ENCODE measurements around the gene PSD. TPM values are rescaled to one million over a fixed set of nuclear protein-coding genes. Genes with fewer than 3 reads are reported as not detected.

The PSD gene
- under 0.01 and 0.51 TPM in 2 replicates for total RNA-seq

DNA sequence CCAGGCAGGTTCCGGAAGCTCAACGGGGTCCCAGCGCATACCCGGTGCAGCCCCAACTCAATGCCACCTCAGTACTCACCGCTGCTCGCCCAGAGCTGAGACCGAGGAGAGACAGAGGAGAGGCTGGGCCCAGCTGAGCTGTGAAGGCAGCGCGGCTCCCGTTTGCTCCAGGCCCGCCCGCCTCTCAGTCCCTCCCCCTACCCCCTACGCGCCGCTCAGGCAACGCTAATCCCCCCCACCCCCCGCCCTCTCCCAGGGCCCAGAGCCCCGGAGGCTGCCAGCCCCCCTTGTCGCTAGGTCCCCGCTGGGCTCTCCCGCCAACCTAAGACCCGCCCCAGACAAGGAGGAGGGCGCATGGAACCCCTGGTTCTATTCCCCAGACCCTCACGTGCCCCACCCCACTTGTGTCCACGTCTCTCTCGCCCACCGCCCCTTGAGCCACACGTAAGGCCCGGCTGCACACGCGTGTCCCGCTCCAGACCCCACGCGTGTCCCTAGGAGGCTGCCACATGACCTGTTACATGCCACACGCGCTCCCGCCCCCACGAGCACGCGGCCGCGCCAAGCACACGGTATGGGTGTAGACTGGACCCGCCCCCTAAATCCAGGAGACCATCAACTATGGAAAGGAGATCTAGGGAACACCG lies at the start of gene PSD:
Gene PSD, minus strand, starts transcription at position 164 of the 647 bp plus-strand sequence. CDS start 1,747 bp downstream, outside the sequence.
- TF ChIP-seq CTCF (IDR thresholded peaks at IDR 0.05; ENCODE audit: insufficient read depth, low read length, severe bottlenecking), result no peak
- H3K36me3 ChIP-seq (ENCODE audit: control insufficient read depth, insufficient read depth, low read length), result peaks cover 7% of the 10 kb centered on the region
- no peak for DNase-seq (ENCODE audit: low read depth)
- H3K27me3 ChIP-seq (ENCODE audit: control insufficient read depth, insufficient read depth, low read length), result peaks cover 4% of the 10 kb centered on the region
- peak within 1 kb of the TSS; percentile 89 for H3K4me3 ChIP-seq (ENCODE audit: low read depth, low read length)
- FAIRE-seq, result no peak

GRCh38 chr10:102467971-102468438 lies 49.4 kb upstream of the PSD start:
- Histone ChIP-seq H3K4me3 (ENCODE audit: low read depth, low read length) (no peak overlapping the region), H3K27me3 (ENCODE audit: control insufficient read depth, insufficient read depth, low read length) (no peaks in the 10 kb centered on the region), H3K36me3 (ENCODE audit: control insufficient read depth, insufficient read depth, low read length) (no peaks in the 10 kb centered on the region)
- FAIRE-seq, result no peak
- TF ChIP-seq CTCF (IDR thresholded peaks at IDR 0.05; ENCODE audit: insufficient read depth, low read length, severe bottlenecking), result no peak
- no peak for DNase-seq (ENCODE audit: low read depth)

DNA sequence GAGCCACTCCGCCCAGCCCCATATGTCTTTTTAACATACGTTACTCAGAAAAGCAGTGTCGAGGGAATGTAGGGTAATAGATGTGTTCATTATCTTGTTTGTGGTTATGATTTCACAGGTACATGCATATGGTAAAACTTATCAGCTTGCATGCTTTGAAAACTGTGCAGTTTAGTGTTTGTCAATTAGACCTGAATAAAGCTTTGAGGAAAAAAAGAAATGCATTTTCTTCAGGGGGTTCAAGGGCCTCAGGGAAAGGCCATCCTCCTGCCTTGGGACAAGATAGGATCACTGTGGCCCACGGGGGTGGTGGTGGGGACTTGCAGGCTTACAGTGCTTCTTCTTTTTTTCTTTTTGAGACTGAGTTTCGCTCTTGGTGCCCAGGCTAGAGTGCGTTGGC lies 48.7 kb upstream of the PSD start:
- Histone ChIP-seq H3K4me3 (ENCODE audit: low read depth, low read length) (no peak overlapping the region), H3K36me3 (ENCODE audit: control insufficient read depth, insufficient read depth, low read length) (no peaks in the 10 kb centered on the region), H3K27me3 (ENCODE audit: control insufficient read depth, insufficient read depth, low read length) (no peaks in the 10 kb centered on the region)
- FAIRE-seq (no peak), DNase-seq (ENCODE audit: low read depth) (no peak)
- TF ChIP-seq CTCF (IDR thresholded peaks at IDR 0.05; ENCODE audit: insufficient read depth, low read length, severe bottlenecking), result no peak

- Histone ChIP-seq H3K27me3 (ENCODE audit: control insufficient read depth, insufficient read depth, low read length) (no peaks in the 10 kb centered on the region), H3K36me3 (ENCODE audit: control insufficient read depth, insufficient read depth, low read length) (no peaks in the 10 kb centered on the region), H3K4me3 (ENCODE audit: low read depth, low read length) (no peak overlapping the region)
- DNase-seq (ENCODE audit: low read depth) (no peak), FAIRE-seq (no peak)
- no peak for TF ChIP-seq CTCF (IDR thresholded peaks at IDR 0.05; ENCODE audit: insufficient read depth, low read length, severe bottlenecking)
These were observed 46.9 kb upstream of the PSD start for GRCh38 chr10:102465466-102465865.

DNA sequence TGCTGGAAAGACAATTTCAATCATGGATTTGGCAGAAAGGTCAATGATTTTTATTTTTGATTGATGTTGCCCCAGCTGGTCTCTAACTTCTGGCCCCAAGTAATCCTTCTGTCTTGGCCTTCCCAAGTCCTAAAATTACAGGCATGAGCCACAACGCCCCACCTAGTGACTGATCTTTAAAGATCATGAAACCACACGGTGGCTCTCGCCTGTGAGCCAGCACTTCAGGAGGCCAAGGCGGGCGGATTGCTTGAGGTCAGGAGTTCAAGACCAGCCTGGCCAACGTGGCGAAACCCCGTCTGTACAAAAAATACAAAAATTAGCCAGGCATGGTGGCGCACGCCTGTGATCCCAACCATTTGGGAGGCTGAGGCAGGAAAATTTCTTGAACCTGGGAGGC lies 45.4 kb upstream of the PSD start:
- Histone ChIP-seq H3K4me3 (ENCODE audit: low read depth, low read length) (no peak overlapping the region), H3K27me3 (ENCODE audit: control insufficient read depth, insufficient read depth, low read length) (no peaks in the 10 kb centered on the region), H3K36me3 (ENCODE audit: control insufficient read depth, insufficient read depth, low read length) (no peaks in the 10 kb centered on the region)
- TF ChIP-seq CTCF (IDR thresholded peaks at IDR 0.05; ENCODE audit: insufficient read depth, low read length, severe bottlenecking), result no peak
- FAIRE-seq (no peak), DNase-seq (ENCODE audit: low read depth) (no peak)
